ENCODE measurements around the gene ADGRB2. TPM values are rescaled to one million over a fixed set of nuclear protein-coding genes. Genes with fewer than 3 reads are reported as not detected.

The ADGRB2 gene
- total RNA-seq, 1 experiment from 2014 or later: 10.9 TPM

- DNase-seq: no peak
- Mint-ChIP-seq H3K27ac (no peak overlapping the region), H3K4me3 (no peak overlapping the region)
Observed at GRCh38 chr1:31779687-31780086, 15.5 kb upstream of the ADGRB2 start.

More at GRCh38 chr1:31779687-31780086, 15.5 kb upstream of the ADGRB2 start:
- Histone ChIP-seq H3K27me3 (ENCODE audit: insufficient read depth, low read length) (peaks cover 3% of the 10 kb centered on the region; the same call in 1 of the 2 replicates), H3K9ac (ENCODE audit: extremely low read depth, insufficient read length, low read length) (no peak overlapping the region), H3K79me2 (ENCODE audit: insufficient read depth, low read length) (no peaks in the 10 kb centered on the region), H2BK12ac (ENCODE audit: insufficient read length, low read depth, low read length) (no peak overlapping the region), H3K79me1 (ENCODE audit: insufficient read depth, low read depth, low read length, poor library complexity, severe bottlenecking) (no peaks in the 10 kb centered on the region), H4K8ac (replicated peaks; ENCODE audit: insufficient read length, low read depth, low read length) (no peak overlapping the region), H3K27ac (ENCODE audit: insufficient read length, low read depth, low read length) (no peak overlapping the region), H3K56ac (ENCODE audit: insufficient read length, low read depth, low read length) (no peak overlapping the region), H3K23me2 (ENCODE audit: insufficient read length, low read depth, low read length, poor library complexity, severe bottlenecking) (no peaks in the 10 kb centered on the region), H4K20me1 (ENCODE audit: control insufficient read depth, insufficient read depth, insufficient read length) (no peaks in the 10 kb centered on the region), H3K23ac (ENCODE audit: insufficient read length, low read depth, low read length) (no peak overlapping the region), H2BK120ac (ENCODE audit: low read depth, low read length, poor library complexity, severe bottlenecking) (no peak overlapping the region), H3K4me2 (ENCODE audit: insufficient read depth, insufficient read length, low read length) (no peak overlapping the region), H3K4ac (ENCODE audit: low read depth, low read length) (no peak overlapping the region), H3K14ac (ENCODE audit: insufficient read depth, low read length) (no peak overlapping the region; the same call in 1 of the 2 replicates), H3K4me1 (ENCODE audit: insufficient read depth, low read length) (peaks cover 8% of the 10 kb centered on the region; the same call in 1 of the 2 replicates), H4K5ac (ENCODE audit: insufficient read length, low read depth, low read length) (no peak overlapping the region), H3K18ac (ENCODE audit: insufficient read length, low read depth, low read length) (no peak overlapping the region), H3K9me3 (ENCODE audit: control insufficient read depth, low read depth, low read length) (no peaks in the 10 kb centered on the region), H2BK20ac (ENCODE audit: low read depth, low read length, poor library complexity, severe bottlenecking) (no peak overlapping the region), H3T11ph (ENCODE audit: low read length) (no peak overlapping the region), H2BK15ac (ENCODE audit: low read depth, low read length) (no peak overlapping the region), H2AFZ (ENCODE audit: low read length) (no peak overlapping the region), H2AK5ac (ENCODE audit: insufficient read length, low read length) (no peak overlapping the region), H2BK5ac (ENCODE audit: insufficient read length, low read length) (no peak overlapping the region), H4K91ac (ENCODE audit: insufficient read length, low read depth, low read length) (no peak overlapping the region)
- Mint-ChIP-seq H3K9me3 (no peaks in the 10 kb centered on the region; a peak in 1 of 5 replicates), H3K27me3 (ENCODE audit: low read depth) (peaks cover 35% of the 10 kb centered on the region), H3K36me3 (ENCODE audit: insufficient read depth in 1 of 3, low read depth in 3 of 3) (no peaks in the 10 kb centered on the region), H3K4me1 (peaks cover 40 to 46% of the 10 kb centered on the region in 2 experiments)
- TF ChIP-seq CTCF (conservative IDR thresholded peaks at IDR 0.05): no peak
- no CpG with 5 or more reads among the region's 9 CpGs for WGBS (ENCODE audit: extremely low coverage, insufficient read length, low lambda C conversion rate)
